HG02840 (cell line): ENCODE measurements around the gene NUDT21.
"Not testable (repeated sequence)": the region's sequence is repeated elsewhere in the genome, so short reads cannot be mapped to it uniquely, and the experiment has no call there.

Experiments
- ATAC-seq: cut with Tn5 transposase; IDR thresholded peaks from one replicate; pipeline ENCODE4 v1.9.1; 2021; ENCODE audit warnings: mild to moderate bottlenecking, moderate library complexity, moderate number of reproducible peaks; ENCODE audit not compliant: unreplicated experiment, low FRiP score

The NUDT21 gene

GRCh38 chr16:56450986-56451752, at the start of gene NUDT21, which contains the start of gene OGFOD1:
Gene NUDT21 (minus strand): TSS chr16:56451332. CDS start chr16:56451202, 130 bp downstream.
Gene OGFOD1 (plus strand): TSS chr16:56451554. CDS start chr16:56451613, 59 bp downstream.
- peak; percentile 99 for ATAC-seq

DNA sequence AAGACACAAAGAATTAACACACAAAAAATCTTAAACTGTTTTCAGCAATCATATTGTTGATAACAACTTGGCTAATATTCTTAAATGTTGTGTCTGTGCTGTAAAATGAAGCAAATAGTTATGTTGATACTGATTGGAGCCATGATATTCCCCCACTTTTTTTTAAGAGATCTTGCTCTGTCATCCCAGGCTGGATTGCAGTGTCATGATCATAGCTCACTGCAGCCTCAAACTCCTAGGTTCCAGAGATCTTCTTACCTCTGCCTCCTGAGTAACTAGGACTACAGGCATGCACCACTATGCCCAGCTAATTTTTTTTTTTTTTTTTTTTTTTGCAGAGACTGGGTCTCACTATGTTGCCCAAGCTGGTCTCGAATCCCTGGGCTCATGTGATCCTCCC, 42.7 kb upstream of the NUDT21 start:
- no peak for ATAC-seq

DNA sequence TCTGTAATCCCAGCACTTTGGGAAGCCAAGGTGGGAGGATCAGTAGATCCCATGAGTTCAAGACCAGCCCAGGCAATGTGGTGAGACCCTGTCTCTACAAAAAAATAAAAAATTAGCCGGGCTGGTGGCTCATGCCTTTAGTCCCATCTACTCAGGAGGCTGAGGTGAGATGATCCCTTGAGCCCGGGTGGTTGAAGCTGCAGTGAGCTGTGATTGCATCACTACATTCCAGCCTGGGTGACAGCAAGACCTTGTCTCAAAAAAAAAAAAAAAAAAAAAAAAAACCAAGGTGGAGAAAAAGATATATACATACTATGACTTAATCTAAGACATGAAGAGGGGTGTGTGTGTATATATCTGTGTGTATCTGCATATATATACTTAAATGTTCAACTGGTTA, 42.0 kb upstream of the NUDT21 start:
- no peak for ATAC-seq

- ATAC-seq: no peak
Observed at GRCh38 chr16:56491657-56492261, 40.6 kb upstream of the NUDT21 start.

DNA sequence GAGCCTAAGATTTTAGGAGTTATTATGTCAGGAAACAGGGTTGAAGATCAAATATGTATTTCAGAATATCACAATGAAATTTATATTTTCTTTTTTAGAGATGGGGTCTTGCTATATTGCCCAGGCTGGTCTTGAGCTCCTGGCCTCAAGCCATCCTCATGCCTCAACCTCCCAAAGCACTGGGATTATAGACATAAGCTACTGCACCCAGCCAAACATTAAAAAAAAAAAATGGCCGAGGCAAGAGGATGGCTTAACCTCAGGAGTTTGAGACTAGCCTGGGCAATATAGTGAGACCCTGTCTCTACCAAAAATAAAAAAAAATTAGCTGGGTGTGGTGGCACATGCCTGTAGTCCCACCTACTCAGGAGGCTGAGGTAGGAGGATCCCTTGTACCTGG, 37.7 kb upstream of the NUDT21 start:
- not testable (repeated sequence) for ATAC-seq

GRCh38 chr16:56488035-56488434, 36.9 kb upstream of the NUDT21 start:
- no peak for ATAC-seq

- ATAC-seq: no peak
Observed at GRCh38 chr16:56483394-56483793, 32.3 kb upstream of the NUDT21 start.

DNA sequence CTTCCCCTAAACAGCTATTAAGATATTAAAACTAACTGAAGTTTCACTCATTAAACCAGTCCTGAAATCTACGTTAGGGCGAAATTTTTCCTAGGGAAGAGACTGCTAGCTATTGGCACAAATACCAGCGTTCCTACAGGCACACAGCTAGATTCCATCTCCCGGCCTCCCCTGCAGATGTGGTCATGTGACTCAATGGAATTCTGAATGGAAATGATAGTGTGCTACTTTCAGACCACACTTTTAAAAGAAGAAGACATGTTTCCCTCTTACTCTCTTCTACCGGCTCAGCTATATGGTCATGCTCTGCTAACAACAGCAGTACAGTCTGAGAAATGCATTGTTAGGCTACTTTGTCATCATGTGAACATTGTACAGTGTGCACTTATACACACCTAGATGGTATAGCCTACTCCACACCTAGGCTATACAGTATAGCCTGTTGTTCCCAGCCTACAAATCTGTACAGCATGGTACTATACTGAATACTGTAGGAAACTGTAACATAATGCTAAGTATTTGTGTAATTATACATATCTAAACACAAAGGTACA, 31.6 kb upstream of the NUDT21 start:
- no peak for ATAC-seq

DNA sequence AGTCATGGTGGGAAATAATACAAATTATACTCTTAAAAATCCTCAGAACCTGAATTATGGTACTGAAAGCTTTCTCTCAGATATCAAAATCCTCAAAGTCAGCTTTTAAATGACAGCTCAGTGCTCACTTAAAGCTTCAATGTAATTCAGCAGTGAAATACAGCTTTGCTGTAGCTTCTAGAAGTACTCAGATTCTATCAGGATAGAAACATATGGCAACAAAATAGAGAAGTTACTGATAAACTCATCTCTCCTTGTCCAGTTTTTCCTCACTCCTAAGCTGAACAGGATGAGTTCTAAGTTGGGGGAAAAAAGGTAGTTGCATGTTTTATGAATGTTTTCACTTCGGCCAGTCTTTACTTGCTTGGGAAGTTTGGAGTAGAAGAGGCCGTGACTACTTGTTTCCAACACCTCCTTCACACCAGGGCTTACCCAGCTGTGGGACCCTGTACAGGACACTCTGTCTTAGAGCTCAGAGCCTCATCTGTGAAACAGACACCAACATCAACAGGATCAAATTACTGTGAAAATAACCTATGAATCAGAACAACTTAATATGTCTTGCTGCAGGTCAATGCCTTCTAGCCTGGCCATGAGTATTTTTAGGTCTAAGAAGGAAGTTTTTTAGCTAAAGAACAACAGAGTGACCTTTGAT, 30.5 kb upstream of the NUDT21 start:
- ATAC-seq: no peak

DNA sequence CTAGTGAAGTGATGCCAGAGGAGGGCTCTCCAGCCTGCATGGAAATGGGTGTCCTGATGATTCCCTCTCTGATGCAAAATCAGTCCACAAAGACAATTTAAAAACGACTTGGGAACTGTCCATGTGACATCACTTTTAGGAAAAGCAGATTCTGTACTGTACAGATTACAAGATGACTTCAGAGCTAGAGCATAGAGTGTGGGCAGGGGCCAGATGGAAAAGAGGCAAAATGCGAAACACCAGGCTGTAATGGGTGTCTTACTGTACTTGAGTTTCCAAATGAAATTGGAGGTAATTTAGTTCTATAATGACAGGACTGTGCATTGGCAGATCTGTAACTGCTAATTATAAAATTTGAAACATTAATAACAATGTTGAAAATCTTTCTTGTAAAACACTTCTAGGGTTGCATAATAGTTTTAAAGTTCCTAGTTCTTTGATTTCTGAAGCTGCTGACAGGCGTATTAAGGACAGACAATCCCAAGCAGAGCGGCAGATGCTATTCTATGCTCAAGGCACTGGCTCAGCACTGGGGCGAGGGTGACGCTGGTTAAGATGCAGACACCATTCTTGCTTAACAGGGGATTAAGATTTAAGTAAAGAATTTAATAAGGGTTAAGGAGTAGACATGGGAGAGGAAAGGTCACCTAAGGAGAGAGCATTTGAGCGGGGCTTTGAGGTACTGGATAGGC, 29.8 kb upstream of the NUDT21 start:
- ATAC-seq: no peak

DNA sequence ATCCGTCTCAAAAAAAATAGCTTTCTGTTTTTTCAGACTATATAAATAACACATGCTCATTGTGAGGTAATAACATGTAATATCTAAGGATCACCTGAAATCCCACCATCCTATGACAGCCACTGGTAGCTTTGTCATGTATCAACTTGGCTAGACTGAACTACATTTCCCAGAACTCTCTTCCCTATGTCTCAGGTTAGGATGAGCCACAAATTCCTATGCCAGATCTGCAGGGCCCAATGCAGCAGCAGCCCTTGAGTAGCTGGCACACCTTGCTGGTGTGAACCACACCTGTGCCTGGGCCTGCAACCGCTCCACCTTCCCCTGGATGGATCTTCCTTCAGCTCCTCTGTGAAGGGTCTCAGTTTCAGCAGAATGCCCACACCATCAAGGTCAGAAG, 28.3 kb upstream of the NUDT21 start:
- no peak for ATAC-seq

DNA sequence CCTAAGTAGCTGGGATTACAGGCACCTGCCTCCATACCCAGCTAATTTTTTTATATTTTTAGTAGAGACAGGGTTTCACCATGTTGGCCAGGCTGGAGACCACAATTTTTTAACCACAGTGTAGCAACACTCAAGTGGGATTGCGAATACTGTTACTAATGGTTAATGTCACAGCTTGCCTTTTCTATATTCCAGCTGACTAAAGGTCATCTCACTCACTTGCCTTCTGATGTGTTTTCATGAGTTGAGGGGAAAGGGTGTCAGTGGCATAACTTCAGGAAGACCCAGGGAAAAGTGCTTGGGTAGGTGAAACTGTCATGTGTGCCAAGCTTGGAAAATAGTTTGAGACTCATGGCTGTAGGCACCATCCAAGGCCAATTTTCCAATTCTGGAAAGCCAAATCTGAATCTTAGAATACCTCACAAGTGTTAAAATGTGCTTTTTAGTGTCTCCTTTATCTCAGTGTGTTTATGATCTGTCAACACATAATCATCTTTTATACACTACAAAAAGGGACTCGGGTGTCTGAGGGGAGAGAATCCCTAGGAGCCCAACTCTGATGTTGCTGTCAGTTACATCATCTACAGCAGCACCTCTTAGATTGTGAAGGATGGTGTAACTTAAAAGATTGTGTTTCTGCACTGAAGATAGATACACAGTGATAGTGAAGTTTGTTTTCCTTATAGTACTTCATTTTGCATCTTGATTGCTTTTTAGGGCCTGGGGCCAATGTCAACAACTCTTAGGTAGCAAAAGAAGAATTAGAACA, 27.3 kb upstream of the NUDT21 start:
- ATAC-seq: no peak

DNA sequence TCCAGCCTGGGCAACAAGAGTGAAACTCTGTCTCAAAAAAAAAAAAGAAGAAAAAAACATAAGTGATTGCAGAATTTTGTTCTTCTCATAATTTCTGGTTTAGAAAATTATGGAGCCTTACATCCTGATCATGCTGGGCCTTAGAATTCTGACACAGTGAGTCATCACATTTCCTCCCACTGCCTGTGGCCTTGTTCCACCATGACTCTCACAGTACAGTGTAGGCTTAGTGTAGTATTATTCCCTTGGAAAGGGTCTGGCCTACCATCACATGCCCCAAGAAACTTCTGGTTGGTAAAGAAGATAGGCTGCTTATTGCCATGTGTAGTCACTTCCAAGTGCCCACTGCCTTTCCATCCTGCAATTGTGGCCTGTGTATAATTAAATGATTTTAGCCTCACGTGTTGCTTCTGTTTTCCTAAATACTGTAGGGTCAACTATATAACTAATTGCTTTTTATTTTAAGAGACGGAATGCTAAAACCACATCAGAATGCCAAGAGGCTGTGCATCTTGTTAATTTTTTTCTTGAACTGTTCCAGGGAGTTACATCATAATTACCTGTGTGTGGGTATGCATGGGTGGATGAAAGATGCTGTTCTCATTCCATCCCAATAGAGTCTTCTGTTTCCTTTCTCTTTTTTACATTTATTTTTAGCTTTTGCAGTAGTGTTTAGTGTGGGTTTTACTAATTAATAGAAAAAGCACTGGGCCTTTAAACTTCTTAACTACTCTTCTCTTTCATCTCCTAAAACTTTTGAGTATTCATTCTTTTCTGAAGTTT, 26.2 kb upstream of the NUDT21 start:
- no peak for ATAC-seq

GRCh38 chr16:56475201-56475600, 24.1 kb upstream of the NUDT21 start:
- ATAC-seq: no peak

GRCh38 chr16:56470666-56471065, 19.5 kb upstream of the NUDT21 start:
- no peak for ATAC-seq

GRCh38 chr16:56470232-56470631, 19.1 kb upstream of the NUDT21 start:
- ATAC-seq: no peak

GRCh38 chr16:56469748-56470147, 18.6 kb upstream of the NUDT21 start:
- ATAC-seq: no peak

DNA sequence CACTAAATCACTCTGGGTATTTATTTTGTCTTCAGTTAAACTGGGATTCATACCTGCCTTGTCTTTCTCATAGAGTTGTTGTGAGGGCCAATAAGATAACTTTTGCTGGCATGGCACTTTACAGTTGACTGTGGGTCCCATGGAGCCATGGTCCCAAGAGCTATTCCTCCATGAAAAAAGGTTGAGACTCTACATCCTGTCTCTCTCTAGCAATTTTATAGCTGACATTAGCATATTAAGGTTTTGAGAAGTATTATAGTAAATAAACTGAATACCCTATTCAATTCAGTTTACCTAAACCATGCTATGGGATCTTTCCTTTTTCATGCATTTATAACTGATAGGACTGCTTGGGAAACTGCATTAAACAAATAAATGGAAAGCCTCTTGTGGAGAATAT, 17.7 kb upstream of the NUDT21 start:
- no peak for ATAC-seq

DNA sequence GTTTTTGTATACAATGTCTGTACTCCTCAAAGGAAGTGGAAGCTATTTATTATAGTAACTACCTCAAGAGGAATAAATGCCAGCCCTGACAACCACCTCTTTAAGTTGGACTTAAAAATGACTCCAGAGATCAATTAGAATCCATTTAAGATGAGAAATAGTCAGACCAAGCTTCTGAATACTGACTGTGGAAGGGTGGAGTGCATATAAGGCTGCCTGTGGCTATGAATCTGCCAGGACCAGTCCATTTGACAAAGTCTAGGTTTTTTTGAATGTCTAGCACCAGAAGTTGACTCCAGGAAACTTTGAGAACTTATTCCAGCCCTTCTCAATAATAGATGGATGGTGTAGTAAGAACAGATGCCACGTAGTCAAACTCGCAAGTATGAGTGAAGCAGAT, 15.2 kb upstream of the NUDT21 start:
- ATAC-seq: no peak
